Fibroblast of skin of back (primary cell): Measurements from ENCODE around the gene HDAC7.

Source experiments
- DNase-seq: peaks from one replicate; pipeline ENCODE4 v3.0.0-alpha.2; 2013

The HDAC7 gene

GRCh38 chr12:47758834-47759690 lies 60.6 kb downstream of the HDAC7 start, which contains the start of gene RAPGEF3:
RAPGEF3 (minus strand) TSS chr12:47758880; CDS start chr12:47758556, 324 bp downstream.
- peak; percentile 88 for DNase-seq

- DNase-seq: no peak
Observed at GRCh38 chr12:47758584-47758833, 61.2 kb downstream of the HDAC7 start.

- no peak for DNase-seq
Observed at GRCh38 chr12:47757840-47758583, 61.7 kb downstream of the HDAC7 start.

GRCh38 chr12:47757364-47757839 lies 62.3 kb downstream of the HDAC7 start:
- no peak for DNase-seq

GRCh38 chr12:47755655-47756562 lies 63.8 kb downstream of the HDAC7 start:
- DNase-seq: no peak

- DNase-seq: no peak
Observed at GRCh38 chr12:47754881-47755280, 64.8 kb downstream of the HDAC7 start.

- DNase-seq: no peak
Observed at GRCh38 chr12:47754126-47754525, 65.6 kb downstream of the HDAC7 start.

- DNase-seq: peak; percentile 59
Observed at GRCh38 chr12:47753021-47754001, 66.4 kb downstream of the HDAC7 start.

GRCh38 chr12:47752552-47752951 lies 67.2 kb downstream of the HDAC7 start:
- DNase-seq: peak; percentile 74

- no peak for DNase-seq
Observed at GRCh38 chr12:47752121-47752520, 67.6 kb downstream of the HDAC7 start.

GRCh38 chr12:47751561-47751960 lies 68.1 kb downstream of the HDAC7 start:
- DNase-seq: no peak

GRCh38 chr12:47750916-47751470 lies 68.7 kb downstream of the HDAC7 start:
- DNase-seq: no peak

GRCh38 chr12:47750229-47750798 lies 69.4 kb downstream of the HDAC7 start:
- no peak for DNase-seq

- no peak for DNase-seq
Observed at GRCh38 chr12:47748899-47749298, 70.8 kb downstream of the HDAC7 start.

GRCh38 chr12:47748507-47748828 lies 71.2 kb downstream of the HDAC7 start:
- no peak for DNase-seq

GRCh38 chr12:47747596-47748506 lies 71.9 kb downstream of the HDAC7 start:
- DNase-seq: no peak

- no peak for DNase-seq
Observed at GRCh38 chr12:47747126-47747525, 72.6 kb downstream of the HDAC7 start.

- no peak for DNase-seq
Observed at GRCh38 chr12:47746523-47746922, 73.2 kb downstream of the HDAC7 start.

GRCh38 chr12:47746073-47746472 lies 73.6 kb downstream of the HDAC7 start:
- DNase-seq: no peak

- no peak for DNase-seq
Observed at GRCh38 chr12:47745485-47746041, 74.1 kb downstream of the HDAC7 start.
